GM08714 (cell line): ENCODE data around the gene PLPPR5.

Experiments used
- H3K4me3 ChIP-seq: fragments of 200-500 bp; sonication (Bioruptor generic); 2 replicates; pipeline ENCODE4 v1.5.1; 2014; ENCODE audit warnings: mild to moderate bottlenecking, low read length, inconsistent platforms
- ZNF274 ChIP-seq: IDR thresholded peaks from 2 replicates; pipeline ENCODE4 v1.6.1; 2012; ENCODE audit warnings: mild to moderate bottlenecking, low read depth, low read length

Gene PLPPR5

DNA sequence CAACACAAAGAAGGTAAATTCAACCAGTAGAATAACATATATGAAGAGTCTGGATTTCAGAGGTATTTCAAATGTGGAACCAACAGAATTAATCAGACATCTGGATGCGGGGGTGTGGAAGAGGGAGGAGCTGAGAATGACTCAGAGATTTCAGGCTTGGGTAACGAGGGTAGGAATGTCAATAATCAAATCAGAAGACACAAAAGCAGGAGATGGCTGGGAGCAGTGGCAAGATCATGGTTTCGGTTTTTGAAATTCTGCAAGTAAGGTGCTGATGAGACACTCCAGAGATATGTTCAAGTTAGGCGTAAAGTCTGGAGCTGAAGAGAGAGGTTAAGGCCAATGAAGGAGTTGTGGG is 64.0 kb downstream of the PLPPR5 start:
- H3K4me3 ChIP-seq, result no peak overlapping the region
- no peak for TF ChIP-seq ZNF274

DNA sequence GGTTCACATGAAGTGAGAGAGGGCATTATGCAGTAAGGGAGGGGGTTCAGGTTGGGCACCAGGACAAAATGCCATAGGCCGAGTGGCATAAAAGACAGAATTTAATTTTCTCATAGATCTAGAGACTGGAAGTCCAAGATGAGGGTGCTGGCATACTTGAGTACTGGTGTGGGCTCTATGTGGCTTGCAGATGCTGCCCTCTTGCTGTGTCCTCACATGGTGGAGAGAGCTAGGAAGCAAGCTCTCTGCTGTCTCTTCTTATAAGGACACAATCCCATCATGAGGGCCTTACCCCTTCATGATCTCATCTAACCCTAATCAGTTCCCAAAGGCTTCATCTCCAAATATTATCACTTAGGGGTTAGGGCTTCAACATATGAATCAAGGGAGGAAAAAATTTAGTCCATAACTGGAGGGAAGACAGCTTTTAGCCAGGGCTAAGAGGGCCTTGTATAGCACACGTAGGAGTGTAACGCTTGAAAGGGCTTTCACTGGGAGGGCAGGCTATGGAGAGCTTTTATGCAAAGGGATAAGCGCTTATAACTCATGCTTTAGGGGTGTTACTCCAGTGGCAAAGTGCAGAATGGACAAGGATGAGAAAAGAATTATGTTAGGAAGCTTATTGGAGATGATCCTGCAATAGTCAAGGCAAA is 64.5 kb downstream of the PLPPR5 start:
- no peak overlapping the region for H3K4me3 ChIP-seq
- no peak for TF ChIP-seq ZNF274

GRCh38 chr1:98939471-98939870 is 65.2 kb downstream of the PLPPR5 start:
- no peak overlapping the region for H3K4me3 ChIP-seq
- no peak for TF ChIP-seq ZNF274

- no peak overlapping the region for H3K4me3 ChIP-seq
- TF ChIP-seq ZNF274, result no peak
These were observed 67.3 kb downstream of the PLPPR5 start for GRCh38 chr1:98937347-98937746.

DNA sequence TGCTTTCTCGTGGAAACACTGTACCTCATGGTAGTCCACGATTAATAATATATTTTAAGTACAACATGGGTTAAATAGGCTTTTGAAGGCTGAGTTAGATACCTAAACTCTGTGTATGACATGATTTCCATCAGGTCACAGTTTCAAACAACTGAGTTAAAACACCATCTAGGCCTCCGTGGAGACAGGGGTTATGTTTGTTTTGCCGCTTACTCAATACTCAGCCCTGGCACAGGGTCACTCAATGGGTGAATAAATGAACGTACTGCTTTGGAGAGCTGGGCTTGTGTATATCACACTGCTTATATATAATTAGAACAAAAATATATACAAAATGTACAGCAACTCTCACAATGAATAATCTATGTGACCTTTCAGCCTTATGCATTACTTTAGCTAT is 72.5 kb downstream of the PLPPR5 start:
- H3K4me3 ChIP-seq, result no peak overlapping the region
- TF ChIP-seq ZNF274, result no peak

DNA sequence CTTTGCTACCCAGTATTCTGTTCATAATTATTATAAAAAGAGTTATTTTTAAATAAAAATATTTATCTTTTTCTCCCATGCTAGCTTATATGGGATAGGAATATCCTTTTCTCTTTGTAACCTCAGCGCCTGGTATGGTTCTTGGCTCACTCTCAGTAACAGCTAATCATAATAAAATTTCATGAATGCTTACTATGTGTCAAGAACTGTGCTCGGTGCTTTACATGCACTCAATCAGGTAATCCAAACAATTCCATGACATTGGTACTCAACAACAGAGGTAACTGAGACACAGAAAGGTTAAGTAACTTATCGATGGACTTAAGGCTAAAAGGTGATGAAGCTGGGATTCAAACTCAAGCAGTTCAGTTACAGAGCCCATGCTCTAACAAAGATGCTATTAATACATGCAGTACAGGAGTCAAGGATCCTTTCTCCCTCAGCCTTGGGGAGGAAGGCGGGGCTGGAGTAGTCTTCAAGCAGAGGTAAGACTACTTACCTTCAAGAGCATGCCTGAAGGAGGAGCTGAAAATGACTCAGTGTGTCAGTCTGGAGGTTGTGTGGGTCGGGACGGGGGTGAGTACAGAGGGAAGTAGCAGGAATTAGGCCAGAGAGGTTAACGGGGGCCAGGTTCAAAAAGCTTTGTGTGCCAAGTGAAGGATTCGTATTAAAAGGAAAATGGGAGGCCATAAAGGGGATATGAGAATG is 73.4 kb downstream of the PLPPR5 start:
- TF ChIP-seq ZNF274, result no peak
- no peak overlapping the region for H3K4me3 ChIP-seq

DNA sequence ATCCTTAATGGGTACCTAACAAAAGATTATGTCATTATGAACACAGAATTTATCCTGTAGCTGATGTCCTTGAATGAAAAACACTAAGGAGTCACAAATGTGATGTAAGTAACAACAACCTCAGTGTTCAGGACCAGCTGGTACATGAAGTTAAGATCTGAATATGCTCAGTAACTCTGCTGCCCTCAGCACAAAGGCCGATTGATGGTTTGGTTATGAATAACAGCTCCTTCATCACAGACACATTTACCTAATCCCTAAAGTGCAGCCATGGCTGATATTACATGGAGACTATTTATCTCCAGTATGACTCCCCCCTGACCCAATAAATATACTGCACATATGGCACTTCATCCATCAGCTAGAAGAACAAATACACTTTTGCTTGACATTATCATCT is 75.2 kb downstream of the PLPPR5 start:
- no peak for TF ChIP-seq ZNF274

GRCh38 chr1:98926597-98926996 is 78.1 kb downstream of the PLPPR5 start:
- no peak overlapping the region for H3K4me3 ChIP-seq
- no peak for TF ChIP-seq ZNF274

More for the DNA sequence above, 75.2 kb downstream of the PLPPR5 start:
- H3K4me3 ChIP-seq, result no peak overlapping the region

GRCh38 chr1:98924977-98925376 is 79.7 kb downstream of the PLPPR5 start:
- TF ChIP-seq ZNF274, result no peak
- H3K4me3 ChIP-seq, result no peak overlapping the region

DNA sequence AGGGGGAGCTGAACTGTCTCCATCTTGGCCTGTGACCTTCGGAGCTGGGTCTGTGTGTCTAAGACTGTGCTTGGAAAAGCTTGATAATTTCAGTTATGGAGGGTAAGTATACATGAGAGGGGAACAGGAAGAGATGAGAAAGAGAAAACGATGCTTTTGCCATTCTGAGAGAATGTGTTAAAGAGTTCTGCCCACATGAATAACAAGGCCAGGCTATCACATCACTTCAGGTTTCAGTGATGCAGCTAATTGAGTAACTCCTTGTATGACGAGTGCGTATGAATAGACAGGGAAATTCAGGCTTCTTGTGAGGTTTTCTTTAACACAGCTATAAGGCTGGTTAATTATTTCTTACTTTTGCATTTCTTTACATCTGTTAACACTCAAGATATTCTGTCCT is 81.0 kb downstream of the PLPPR5 start:
- H3K4me3 ChIP-seq, result no peak overlapping the region
- no peak for TF ChIP-seq ZNF274

DNA sequence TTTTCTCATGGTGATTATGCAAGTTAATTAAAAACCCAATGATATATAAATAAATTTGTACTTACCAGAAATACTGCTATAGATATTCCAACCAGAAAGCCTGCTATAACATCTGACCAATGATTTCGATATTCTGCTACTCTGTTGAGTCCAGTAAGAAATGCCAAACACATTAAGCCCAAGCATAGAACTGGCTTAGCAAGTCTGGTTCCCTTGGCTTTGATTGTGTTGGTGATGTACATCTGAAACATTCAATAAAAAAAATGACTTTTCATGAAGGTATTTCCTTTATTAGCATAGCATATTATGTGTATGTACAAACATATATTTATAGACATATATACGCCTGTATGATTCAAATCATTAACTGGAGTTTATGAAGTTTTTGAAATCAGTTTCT is 82.8 kb downstream of the PLPPR5 start:
- TF ChIP-seq ZNF274, result no peak
- no peak overlapping the region for H3K4me3 ChIP-seq

DNA sequence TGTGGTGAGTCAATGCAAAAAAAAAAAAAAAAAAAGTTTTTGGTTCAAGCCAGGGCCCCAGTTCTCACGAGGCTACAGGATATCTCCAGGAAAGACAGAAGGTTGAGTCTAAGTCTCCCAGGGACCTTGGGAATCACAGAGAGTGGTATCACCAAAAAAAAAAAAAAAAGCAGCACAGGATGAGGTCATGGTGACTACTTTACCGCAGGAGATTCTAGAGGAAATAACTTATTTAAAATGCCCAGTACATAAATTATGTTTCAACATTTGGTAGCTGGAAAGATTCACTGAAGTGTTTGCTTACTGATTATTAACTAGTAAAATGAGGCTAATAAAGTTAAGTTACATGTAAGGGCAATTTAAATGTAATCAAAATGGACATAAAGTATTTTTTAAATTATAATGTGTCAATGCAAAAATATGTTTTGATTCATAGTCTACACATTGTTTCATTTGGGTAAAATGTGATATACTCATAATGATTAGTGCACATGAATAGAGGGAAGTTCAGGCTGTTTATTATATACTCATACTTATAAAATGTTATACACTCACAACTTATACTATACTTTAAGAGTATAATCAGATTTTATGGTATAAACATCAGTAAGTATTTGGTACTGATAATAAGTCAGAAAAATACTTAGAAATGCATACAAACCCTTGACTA is 84.1 kb downstream of the PLPPR5 start:
- TF ChIP-seq ZNF274, result no peak
- H3K4me3 ChIP-seq, result no peak overlapping the region

GRCh38 chr1:98919652-98920051 is 85.0 kb downstream of the PLPPR5 start:
- TF ChIP-seq ZNF274, result no peak
- H3K4me3 ChIP-seq, result no peak overlapping the region

- no peak overlapping the region for H3K4me3 ChIP-seq
- no peak for TF ChIP-seq ZNF274
These were observed 85.5 kb downstream of the PLPPR5 start for GRCh38 chr1:98919211-98919610.

- TF ChIP-seq ZNF274, result no peak
These were observed 90.1 kb downstream of the PLPPR5 start for GRCh38 chr1:98914547-98914946.

More at GRCh38 chr1:98914547-98914946, 90.1 kb downstream of the PLPPR5 start:
- no peak overlapping the region for H3K4me3 ChIP-seq
